ENCODE data around the gene LRTM2.

The LRTM2 gene

DNA sequence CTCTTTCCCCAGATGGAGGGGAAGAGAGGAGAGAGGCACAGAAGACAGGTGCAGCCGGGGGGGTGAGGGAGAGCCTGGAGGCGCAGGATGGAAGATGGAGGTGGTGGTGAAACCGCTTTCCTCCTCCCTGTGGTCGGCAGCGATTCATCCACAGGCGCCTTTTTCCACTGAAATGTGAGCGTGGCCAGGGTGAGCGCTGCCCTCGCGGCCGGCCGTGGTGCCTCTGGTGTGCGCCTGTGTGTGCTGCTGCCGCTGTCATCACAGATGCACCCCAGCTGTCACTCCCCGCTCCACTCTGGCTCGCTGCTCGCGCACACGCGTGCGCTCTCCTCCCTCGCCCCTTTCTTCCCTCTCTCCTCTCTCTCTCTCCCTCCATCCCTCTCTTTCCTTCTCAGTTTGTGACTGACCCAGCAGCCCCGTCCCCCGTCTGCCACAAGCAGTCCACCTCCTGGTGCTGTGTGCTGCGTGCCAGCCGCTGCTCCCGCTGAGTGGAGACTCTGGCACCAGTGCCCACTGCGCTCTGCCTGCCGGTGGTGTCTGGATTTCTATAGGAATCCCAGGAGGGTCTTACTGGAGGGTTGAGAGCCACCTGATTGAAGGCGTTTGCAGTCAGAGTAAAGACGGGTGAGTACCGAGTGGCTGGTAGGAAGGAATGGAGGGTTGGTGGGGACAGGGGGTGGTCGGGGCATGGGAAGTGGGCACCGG is at the start of gene LRTM2:
Gene LRTM2 (plus strand): TSS at position 375 of the 705 bp plus-strand sequence. CDS start 7,584 bp downstream, outside the sequence.
- peak in 12 of 56 donors; percentile 16 to 59 (median 29) for DNase-seq

DNA sequence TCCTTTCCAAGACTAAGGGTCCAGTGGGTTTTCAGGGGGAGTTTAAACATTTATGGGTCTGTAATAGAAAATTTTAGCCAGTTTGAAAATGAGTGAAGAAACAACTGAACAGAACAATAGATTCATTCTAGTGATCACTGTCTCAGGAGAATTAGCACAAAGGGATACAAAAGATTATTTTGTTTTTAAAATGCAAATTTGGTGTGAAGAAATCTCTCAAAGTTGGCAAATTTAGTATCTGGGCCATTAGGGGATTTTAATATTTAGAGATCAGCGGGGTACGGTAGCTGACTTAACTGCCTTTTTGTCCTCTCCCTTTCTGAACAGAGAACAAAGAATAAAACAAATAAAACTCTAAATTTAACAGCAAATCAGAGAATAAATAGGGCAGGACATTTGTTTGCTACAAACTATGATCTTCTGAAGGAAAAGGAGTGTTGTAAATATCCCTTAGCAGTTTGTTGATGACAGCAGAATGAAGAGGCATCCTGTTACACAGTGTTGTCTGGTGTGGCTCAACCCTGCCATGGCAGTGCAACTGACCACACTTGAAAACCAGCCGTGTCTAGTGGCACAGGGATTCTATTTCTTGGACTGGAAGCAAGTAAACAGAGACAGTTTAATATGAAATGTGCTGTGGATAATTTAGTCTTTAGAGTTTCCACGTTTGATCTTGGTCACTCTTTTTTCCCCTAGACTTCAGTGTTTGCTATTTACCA is 46.3 kb upstream of the LRTM2 start:
- peak in 5 of 56 donors; percentile 27 to 55 (median 32) for DNase-seq

DNA sequence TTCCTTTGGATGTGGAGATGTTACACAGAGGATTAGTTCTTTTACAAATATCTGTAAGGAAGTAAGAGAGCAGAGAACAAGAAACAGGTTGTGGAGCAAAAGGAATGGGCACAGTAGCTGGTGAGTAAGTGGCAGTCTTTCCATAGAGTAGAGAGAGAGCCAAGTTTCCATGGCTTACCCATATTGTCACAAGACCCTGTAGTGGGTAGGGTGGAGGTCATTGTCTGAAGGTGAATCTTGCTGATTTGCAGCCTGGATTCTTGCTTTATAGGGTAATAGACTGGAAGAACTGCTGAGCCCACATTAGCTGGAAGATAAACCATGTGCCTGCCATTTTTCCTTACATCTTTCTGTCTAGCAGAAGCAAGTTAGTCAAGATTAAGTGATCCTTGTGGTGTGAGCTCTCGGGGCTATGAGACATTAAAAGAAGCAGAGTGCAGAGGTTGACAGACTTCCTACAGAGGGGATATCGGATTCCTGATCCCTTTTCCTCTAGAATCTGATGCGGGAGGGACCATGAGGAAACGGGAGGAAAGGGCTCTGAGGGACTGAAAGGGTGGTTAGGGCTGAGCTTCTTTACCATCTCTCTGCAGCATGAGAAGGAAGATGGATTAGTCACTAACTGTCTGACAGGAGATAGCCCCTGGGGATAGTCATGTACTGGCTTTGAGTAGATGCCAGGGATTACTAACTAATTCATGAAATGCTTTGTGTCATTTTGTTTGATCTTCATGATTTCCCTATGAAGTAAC is 44.0 kb upstream of the LRTM2 start:
- no peak for DNase-seq

DNA sequence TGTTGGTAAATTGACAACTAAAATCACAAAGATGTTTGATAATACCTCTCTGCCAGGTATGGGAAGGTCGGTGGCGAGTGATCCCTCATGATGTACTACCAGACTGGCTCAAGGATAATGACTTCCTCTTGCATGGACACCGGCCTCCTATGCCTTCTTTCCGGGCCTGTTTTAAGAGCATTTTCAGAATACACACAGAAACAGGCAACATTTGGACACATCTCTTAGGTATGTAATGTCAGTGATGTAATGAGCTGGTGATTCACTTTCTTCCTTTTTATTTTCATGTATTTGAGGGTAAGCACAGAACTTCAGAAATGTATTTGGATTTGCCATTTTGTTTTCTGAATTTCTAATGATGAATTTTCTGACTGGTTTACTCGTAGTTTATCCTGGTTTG is 42.6 kb upstream of the LRTM2 start:
- no peak for DNase-seq

DNA sequence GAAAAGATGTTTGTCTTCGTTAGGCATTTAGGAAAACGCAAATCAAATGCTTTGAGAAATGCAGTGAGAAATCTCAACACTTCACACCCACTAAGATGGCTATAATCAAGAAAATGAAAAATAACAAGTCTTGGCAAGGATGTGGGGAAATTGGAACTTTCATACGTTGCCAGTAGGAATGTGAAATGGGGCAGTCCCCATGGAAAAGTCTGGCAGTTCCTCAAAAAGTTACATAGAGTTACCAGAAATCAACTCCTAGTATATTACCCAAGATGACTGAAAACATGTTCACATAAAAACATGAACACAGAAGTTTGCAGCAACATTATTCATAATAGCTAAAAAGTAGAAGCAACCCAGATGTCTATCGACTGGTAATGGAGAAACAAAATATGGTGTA is 41.5 kb upstream of the LRTM2 start:
- DNase-seq = no peak

DNA sequence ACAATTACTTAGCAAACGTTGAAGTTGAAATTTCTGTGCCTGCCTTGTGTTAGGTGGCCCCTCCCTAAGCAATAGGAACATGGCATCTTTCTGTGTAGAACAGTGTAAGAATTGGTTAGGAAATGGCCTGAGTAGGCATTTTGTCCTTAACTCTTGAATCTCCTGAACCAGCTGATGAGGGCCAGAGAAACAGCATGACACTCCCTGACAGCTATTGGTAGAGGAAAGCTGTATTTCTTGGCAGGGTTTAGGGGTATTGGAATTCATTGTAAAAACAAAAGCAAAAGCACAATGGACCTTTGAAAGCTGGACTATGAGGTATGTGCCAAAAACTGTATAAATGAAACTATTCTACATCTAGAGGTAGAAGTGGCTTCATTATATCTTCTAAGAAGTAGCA is 40.6 kb upstream of the LRTM2 start:
- peak in 5 of 56 donors; percentile 29 to 69 (median 32) for DNase-seq

DNA sequence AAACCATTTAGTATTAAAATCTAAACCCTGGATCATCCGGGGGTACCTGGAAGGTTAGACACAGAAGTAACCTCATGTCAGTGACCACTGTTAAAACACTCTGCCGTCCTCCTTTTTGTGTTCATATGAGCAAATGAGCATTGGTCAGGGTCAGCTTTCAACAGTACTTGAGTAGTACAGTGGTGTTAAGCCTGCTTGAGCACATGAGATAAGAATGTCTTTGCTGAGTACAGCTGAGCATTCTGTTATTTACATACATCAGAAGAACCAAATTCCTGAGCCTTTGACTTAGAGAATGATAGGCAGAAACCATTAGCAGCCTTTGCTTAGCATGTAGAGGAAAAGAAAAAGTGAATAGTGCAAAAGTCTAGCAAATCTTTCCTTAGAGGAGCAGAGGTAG is 38.6 kb upstream of the LRTM2 start:
- no peak for DNase-seq

DNA sequence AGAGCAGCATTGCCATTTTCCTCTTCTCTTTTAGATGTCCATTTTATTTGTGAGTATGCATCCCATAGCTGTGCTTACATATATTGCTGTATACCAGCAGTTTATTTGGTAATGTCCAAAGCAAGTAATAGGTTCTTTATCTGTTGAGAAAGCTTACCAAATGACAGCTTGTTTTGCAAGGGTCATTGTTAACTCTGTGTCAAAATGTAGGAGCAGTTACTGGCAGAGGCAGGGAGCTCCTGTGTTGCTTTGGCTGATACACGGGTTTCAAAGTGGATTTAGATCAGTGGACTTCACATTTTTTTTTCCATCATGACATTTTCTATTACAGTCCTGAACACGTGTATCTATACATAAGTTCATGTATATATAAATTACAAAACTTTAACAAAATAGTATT is 38.1 kb upstream of the LRTM2 start:
- DNase-seq = no peak

DNA sequence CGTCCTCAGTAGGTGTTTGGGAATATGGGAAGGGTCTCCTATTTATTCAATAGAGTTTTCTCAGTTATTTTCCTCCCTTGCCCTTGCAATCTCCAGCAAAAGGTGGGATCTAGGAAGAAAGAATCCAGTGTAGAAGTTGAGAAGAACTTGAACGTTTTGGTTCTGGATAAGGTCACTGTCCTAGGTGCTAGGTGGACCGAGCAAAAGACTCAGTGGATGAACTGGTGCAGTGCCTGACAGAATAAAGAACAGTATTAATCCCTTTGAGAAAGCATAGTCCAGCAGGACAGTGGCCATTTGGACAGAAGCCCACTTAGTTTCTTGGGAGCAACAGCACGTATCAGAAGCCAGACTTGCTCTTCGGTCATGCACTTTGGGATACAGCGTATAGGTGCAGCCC is 32.7 kb upstream of the LRTM2 start:
- DNase-seq = no peak

DNA sequence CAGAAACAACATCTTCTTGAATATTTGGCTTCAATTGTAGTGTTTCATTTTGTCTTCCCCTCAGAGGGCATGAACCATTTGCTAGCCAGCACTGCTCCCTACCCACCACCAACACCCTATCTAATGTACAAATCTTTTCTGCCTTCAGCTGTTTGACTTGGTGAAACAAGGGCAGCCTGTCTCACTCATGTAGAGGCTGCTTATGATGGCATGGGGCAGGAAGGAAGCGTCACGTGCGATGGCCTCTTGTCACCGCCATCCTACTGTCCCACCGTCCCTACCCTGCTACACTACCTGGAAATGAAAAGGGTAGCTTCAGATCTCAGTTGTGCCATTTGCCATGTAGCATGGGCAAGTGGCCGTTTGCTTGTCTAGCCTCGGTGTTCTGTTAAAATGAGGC is 29.9 kb upstream of the LRTM2 start:
- no peak for DNase-seq

DNA sequence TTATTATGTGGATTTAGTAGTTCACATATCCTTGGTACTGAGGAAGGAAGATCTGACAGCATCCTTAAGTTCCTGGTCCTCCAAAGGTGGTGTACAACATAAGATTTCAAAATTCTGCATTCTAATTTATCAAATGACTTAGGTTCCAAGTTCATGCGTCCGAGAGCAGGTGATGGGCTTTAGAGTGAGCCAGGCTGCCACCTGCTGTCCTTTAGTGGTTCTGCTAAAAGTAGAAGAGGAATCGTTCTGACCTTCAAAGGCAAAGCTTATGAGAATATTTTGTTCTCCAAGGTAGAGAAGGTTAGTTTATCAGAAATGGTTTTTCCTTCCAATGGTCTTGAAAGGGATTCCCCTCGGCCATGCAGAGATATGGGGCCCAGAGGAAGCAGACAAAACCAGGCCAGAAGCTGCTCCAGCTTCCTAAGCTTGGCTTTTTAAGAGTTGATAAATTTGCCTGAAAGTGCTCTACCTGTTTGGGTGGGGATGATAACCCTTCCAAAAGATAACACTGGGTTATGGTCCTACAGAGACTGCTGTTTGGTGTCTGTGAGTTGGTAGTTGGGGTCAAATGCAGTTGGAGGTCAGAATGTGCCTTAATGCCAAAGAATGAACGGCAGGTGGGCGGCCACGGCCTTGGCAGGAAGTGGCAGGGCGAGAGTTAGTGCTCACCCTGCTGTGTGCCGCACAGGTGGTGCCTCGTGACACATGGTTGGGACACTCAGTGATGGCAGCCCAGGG is 29.1 kb upstream of the LRTM2 start:
- peak in 33 of 56 donors; percentile 15 to 85 (median 42) for DNase-seq

DNA sequence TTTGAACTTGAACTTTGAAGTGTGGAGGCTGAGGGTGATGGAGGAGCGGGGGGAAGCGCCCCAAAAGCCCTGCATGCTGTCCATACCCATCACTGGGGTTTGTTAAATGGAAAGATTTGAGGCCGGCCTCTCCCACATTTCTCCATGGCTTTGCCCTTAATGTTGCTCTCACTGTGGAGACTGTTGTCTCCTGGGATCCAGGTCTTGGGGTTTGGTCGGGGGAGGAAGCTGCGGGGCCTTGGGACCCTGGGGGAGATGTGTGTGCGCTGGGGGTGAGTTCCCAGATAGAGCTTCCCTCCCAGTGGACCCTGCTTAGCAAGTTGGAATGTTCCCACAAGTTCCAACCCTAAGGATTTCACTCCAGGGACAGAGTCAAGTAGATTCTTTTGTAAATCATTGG is 28.0 kb upstream of the LRTM2 start:
- DNase-seq = no peak

DNA sequence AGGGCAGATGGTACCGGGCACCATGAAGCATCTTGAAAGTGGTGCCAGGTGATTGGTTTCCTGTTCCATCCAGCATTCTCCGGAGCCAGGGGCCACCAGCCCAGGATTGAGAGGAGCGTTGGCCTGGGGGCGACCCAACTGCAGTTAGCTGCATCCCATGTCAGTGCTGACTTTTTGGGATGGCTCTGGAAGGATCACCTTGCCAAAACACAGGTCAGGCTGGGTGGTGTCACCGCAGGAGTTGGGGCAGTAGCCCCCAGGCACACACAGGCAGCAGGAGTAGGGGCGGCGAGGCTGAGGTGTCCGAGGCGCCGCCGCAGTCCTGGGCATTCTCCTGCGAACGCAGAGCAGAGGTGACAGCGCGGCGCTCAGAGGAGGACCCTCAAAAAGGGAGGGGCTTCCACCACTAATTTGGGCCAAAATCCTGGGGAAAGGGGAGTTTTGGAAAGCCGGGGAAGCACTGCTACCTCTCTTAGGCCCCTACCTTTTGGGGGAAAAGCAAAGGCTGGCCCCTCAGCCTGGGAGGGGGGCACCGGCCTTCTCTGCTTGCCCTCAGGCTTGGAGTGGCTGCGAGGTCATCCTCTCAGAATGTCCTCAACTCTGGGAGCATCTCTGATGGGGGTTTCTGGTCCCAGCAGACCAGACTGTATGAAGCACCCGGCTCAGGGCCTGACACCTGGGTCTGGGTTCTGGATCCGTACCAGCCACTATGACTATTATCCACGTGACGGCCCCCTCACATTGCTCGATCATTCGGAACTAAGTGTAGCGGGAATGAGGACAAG is 26.7 kb upstream of the LRTM2 start:
- DNase-seq = no peak

DNA sequence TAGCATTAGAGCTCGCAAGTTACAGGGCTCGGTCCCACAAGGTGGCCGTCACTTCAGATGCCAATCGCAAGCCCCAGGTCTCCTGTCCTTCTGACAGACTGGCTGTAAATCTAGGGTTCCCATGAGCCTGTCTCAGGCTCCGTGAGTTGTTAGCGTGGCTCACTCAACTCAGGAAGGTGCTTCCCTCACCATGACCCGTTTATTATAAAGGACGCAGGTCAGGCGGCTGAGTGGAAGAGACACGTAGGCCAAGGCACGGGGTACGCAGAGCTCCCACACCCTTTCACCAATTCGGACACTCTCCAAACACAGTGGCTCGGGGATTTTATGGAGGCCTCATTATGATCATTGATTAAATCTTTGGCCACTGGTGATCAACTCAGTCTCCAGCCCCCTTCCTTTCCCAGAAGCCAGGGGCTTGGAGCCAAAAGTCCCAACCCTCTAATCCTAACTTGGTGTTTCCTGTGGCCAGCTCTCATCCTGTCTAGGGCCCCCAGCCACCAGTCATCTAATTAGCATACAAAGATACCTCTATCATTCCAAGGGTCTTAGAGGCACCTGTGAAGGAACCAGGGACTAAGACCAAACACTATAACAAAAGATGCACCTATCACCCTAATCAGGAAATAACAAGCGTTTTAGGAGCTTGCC is 25.8 kb upstream of the LRTM2 start:
- DNase-seq = no peak

DNA sequence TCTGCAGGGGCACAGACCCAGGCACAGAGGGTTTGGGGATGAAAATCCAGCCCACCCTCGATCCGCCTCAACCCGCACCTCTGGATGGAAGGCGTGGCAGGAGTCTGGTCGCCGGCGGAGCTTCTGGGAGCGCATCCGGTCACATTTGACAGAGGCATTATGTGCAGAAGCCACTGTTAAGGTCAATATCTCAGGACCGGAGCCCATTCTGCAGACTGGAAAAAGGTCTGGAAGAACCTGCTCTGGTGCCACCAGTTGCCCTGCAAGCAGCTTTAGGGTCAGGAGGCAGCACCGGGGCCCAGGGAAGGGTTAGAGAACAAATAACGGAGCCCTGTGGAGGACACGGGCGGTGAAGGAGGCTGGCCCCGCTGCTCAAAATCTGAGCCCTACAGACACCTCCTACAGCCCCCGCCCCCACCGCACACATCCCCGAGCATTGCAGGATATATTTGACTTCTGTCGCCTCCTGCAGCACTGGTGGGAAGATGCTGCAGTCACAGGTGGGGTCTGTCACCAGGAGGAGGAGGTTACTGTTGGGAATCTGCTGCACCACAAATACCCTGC is 25.1 kb upstream of the LRTM2 start:
- DNase-seq = no peak

DNA sequence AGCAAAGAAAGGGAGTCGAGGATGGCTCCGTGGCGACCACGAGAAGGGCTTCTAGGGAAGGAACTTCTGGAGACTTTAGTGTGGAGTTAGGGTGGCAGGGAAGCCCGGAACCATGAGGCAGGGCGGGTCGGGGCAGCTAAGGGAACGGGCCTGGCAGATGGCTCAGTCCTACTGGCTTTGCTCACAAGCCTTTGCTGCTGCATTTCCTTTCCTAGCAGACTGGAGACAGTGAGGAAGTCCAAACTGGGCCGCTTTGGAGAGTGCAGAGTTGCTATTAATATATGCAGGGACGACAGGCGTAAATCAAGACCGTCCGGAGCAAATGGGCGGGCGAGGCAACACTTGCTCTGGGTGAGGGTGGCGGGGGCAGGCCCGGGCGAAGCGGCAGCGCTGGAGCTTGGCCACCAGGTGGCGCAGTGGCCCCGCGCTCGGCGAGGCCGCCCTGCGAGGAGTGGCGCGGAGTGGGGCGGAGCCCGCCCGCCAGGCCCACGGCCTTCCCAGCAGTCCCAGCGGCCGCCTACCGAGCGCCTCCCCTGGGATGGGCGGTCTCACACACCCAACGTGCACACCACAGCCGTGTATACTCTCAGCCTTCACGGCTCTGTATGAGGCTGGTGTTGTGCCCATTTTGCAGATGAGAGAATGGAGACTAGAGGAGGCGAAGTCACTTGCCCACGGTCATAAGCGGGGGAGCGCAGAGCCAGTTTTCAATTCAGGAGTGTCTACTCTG is 24.4 kb upstream of the LRTM2 start:
- DNase-seq = peak in 55 of 56 donors; percentile 33 to 92 (median 81)

DNA sequence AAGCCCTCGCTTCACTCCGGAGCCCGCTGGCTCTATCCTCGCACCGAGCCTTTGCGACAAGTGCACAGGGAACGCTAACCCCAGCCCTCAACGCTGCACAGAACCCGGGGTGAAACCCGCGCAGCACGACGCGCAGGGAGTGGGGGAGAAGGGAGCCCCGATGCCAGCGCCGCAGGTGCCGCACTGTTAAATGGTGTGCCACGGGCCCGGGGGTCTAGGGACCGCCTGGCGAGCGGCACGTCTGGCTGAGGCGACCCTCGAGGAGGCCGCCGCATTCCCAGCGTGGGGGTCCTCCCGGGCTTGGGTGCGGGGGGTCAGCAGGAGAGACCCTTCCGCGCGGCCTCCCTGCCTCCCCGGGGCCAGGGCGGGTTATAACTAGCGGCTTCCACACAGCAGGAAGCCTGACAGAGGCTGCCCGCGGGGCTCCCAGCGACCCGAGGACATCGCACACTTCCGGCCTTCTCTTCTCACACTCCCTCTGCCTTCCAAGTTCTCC is 23.8 kb upstream of the LRTM2 start:
- no peak for DNase-seq

DNA sequence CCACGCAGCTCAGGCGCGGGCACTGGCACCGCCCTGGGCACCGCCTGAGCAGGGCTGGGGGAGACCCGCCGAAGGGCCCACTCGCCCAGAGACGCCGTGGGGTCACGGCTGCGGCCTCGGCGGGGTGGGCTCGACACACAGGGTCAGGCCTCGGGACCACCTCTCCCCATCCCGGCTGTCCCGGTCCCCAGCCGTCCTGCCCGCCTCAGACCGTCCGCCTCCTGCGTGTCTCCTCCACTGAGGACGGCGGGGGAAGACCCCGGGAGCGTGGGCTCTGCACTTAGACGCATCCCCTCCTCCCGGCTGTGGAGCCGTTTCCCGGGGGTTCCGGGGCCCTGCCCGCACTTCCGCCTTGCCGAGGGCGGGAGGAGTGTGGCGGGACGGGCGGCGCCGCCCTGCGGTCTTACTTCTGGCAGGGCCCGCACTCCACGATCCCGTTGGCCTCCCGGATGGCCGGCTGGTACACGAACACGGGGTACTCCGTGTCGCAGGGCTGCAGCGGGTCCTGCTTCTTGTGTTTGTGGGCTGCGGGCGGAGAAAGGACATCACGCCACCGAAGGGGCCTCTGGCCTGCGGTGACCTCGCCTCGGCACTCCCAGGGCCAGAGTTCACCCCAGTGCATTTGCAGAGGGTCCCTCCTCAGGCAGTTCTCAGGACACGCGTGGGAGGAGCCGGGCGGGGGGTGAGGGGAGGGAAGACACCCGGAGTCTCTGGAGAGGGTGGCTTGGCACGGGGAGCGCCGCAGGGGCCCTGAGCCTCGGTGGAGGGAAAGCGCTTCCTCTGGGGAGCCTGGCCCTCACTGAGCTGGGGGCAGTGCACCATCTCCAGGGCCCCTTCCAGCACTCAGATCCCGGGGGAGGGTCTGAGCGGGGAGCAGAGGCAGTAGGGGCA is 23.1 kb upstream of the LRTM2 start:
- DNase-seq = peak in 1 of 56 donors; percentile 23
